Measurements from ENCODE around the gene PAX1.
A peak's percentile ranks its signal among the peaks of the same experiment; 100 is the strongest.

PAX1 gene

GRCh38 chr20:21705575-21706260 lies at the start of gene PAX1:
Gene PAX1 (plus strand): TSS chr20:21705664. CDS start chr20:21705713, 49 bp downstream.
- DNase-seq (ENCODE audit: low read depth), result no peak

GRCh38 chr20:21656308-21657067 lies 49.0 kb upstream of the PAX1 start:
- DNase-seq (ENCODE audit: low read depth), result no peak

- no peak for DNase-seq (ENCODE audit: low read depth)
Observed at GRCh38 chr20:21661488-21662055, 43.9 kb upstream of the PAX1 start.

GRCh38 chr20:21663465-21663864 lies 42.0 kb upstream of the PAX1 start:
- DNase-seq (ENCODE audit: low read depth), result no peak

- DNase-seq (ENCODE audit: low read depth), result no peak
Observed at GRCh38 chr20:21665687-21666446, 39.6 kb upstream of the PAX1 start.

- DNase-seq (ENCODE audit: low read depth), result no peak
Observed at GRCh38 chr20:21670126-21670525, 35.3 kb upstream of the PAX1 start.

- DNase-seq (ENCODE audit: low read depth), result no peak
Observed at GRCh38 chr20:21670981-21671380, 34.5 kb upstream of the PAX1 start.

GRCh38 chr20:21677261-21677660 lies 28.2 kb upstream of the PAX1 start:
- no peak for DNase-seq (ENCODE audit: low read depth)

- DNase-seq (ENCODE audit: low read depth), result no peak
Observed at GRCh38 chr20:21677781-21678180, 27.7 kb upstream of the PAX1 start.

- DNase-seq (ENCODE audit: low read depth), result no peak
Observed at GRCh38 chr20:21681234-21681921, 24.1 kb upstream of the PAX1 start.

- no peak for DNase-seq (ENCODE audit: low read depth)
Observed at GRCh38 chr20:21681922-21682318, 23.5 kb upstream of the PAX1 start.

- DNase-seq (ENCODE audit: low read depth), result no peak
Observed at GRCh38 chr20:21682521-21682954, 22.9 kb upstream of the PAX1 start.

- no peak for DNase-seq (ENCODE audit: low read depth)
Observed at GRCh38 chr20:21684671-21685070, 20.8 kb upstream of the PAX1 start.

GRCh38 chr20:21685981-21686380 lies 19.5 kb upstream of the PAX1 start:
- no peak for DNase-seq (ENCODE audit: low read depth)

GRCh38 chr20:21693322-21693721 lies 12.1 kb upstream of the PAX1 start:
- DNase-seq (ENCODE audit: low read depth), result no peak

- no peak for DNase-seq (ENCODE audit: low read depth)
Observed at GRCh38 chr20:21698494-21699215, 6.8 kb upstream of the PAX1 start.

GRCh38 chr20:21699216-21699508 lies 6.3 kb upstream of the PAX1 start:
- DNase-seq (ENCODE audit: low read depth), result no peak

- no peak for DNase-seq (ENCODE audit: low read depth)
Observed at GRCh38 chr20:21701171-21701876, 4.1 kb upstream of the PAX1 start.

- no peak for DNase-seq (ENCODE audit: low read depth)
Observed at GRCh38 chr20:21702016-21702415, 3.4 kb upstream of the PAX1 start.

GRCh38 chr20:21702553-21703470 lies 2.7 kb upstream of the PAX1 start:
- peak; percentile 16 for DNase-seq (ENCODE audit: low read depth)
